Heart left ventricle (tissue), 16 donors: ENCODE data around the gene WBP1. TPM values are rescaled to one million over a fixed set of nuclear protein-coding genes. Genes with fewer than 3 reads are reported as not detected.
A peak's percentile ranks its signal among the peaks of the same experiment; 100 is the strongest.

ENCODE experiments used
- ATAC-seq, 4 donors: fragments of 200-7000 bp; cut with Tn5 transposase; one replicate each; pipeline ENCODE4 v1.9.1; 2020 to 2022; ENCODE audit warnings: moderate library complexity in 4 of 4, mild to moderate bottlenecking in 3 of 4, moderate number of reproducible peaks in 1 of 4
- DNase-seq, 5 donors: peaks; one replicate each; pipeline ENCODE4 v3.0.0-alpha.2; 2020
- H3K27ac ChIP-seq, 12 donors: fragments of 200-600 bp; sonication (generic) in 4 of 12; one replicate each; pipeline versions ENCODE4 v1.5.0 to v1.8.0; 2016 to 2022; ENCODE audit warnings: mild to moderate bottlenecking in 2 of 12
- H3K27me3 ChIP-seq, 9 donors: fragments of 200-600 bp; sonication (generic) in 2 of 9; one replicate each; pipeline versions ENCODE4 v1.5.1 to v1.8.0; 2016 to 2022; ENCODE audit warnings: mild to moderate bottlenecking in 3 of 9
- H3K36me3 ChIP-seq, 9 donors: fragments of 200-600 bp; sonication (generic) in 2 of 9; one replicate each; pipeline versions ENCODE4 v1.5.0 to v1.8.0; 2018 to 2022; ENCODE audit warnings: mild to moderate bottlenecking in 2 of 9
- H3K4me1 ChIP-seq, 12 donors: fragments of 200-600 bp; sonication (generic) in 4 of 12; one replicate each; pipeline versions ENCODE4 v1.5.0 to v1.8.0; 2016 to 2022; ENCODE audit warnings: mild to moderate bottlenecking in 3 of 12
- H3K4me3 ChIP-seq, 12 donors: fragments of 200-600 bp; sonication (generic) in 4 of 12; one replicate each; pipeline versions ENCODE4 v1.5.0 to v1.8.0; 2017 to 2022; ENCODE audit warnings: mild to moderate bottlenecking in 9 of 12, moderate library complexity in 4 of 12
- H3K9me3 ChIP-seq, 12 donors: fragments of 200-600 bp; sonication (generic) in 4 of 12; one replicate each; pipeline versions ENCODE4 v1.5.0 to v1.8.0; 2016 to 2022; ENCODE audit warnings: mild to moderate bottlenecking in 1 of 12
- CTCF ChIP-seq, 12 donors: fragments of 200-600 bp; sonication (generic) in 4 of 12; IDR thresholded peaks; one replicate each; pipeline versions ENCODE4 v1.5.0 to v1.8.0; 2018 to 2022; ENCODE audit warnings: antibody characterized with exemption in 12 of 12, mild to moderate bottlenecking in 5 of 12
- POLR2A ChIP-seq, 2 donors: fragments of 450-650 bp; IDR thresholded peaks; one replicate each; pipeline ENCODE4 v1.6.1; 2017; ENCODE audit warnings: antibody characterized with exemption in 2 of 2, mild to moderate bottlenecking in 2 of 2, moderate library complexity in 2 of 2
- WGBS, 4 donors: extraction: QIAGEN DNeasy Blood & Tissue Kit in 2 of 4; methylation state at CpG; one replicate each; pipeline versions ENCODE4 v1.1.5 to v1.1.7; 2013 to 2018; 5-methylcytosine and 5-hydroxymethylcytosine counted together
- intact Hi-C, 10 donors: fragments of 100-400 bp; cut with DNase I; formaldehyde crosslinking; loops; one replicate each; pipeline versions ENCODE4 v1.11.1 to v1.14.2; 2022
- polyA plus RNA-seq, 2 donors: library from polyadenylated mRNA; stranded (reverse); fragments of 200-250 nt; gene quantifications; one replicate each; pipeline ENCODE4 v1.2.3, GENCODE V29; 2013
- total RNA-seq, 9 donors: library from RNA; depleted of rRNA in 2 of 9; stranded (reverse); fragments of >200 nt in 2 of 9; fragmentation: NEBNext Ultra II Directional in 3 of 9; extraction: Animal tissue kit (Norgen Biotek cat#: 25700) in 3 of 9; gene quantifications; one replicate each; pipeline versions ENCODE4 v1.1.0 to v1.2.4, GENCODE V29; 2016 to 2023
- donor health status: ischemic (EF 13 %, LVEDD 7.1; RV severe dilation, severe dysfunction).
- donor health status: healthy with polysubstance abuse.
- donor health status: DM: no; HTN: yes; CAD: no.
- donor health status: DM: no; HTN: no; CAD: no.
- donor health status: ischemic (EF 25% LVEDD 6.9; RV normal size, moderate dysfunction).
- donor health status: ischemic (EF 25% LVEDD 5.7; RV mildly dilated, moderate dysfunction).
- donor health status: healthy.
- donor health status: DM: yes; HTN: yes; CAD: no.
- donor health status: ischemic (EF 35%, LVEDD 5.7; RV mildly dilated, moderate dysfunction).
- donor health status: nonischemic (EF 11% LVEDD 7.7; RV severe dilation, severe dysfunction).
- donor health status: DM: yes; HTN: yes; CAD: no.
- donor health status: PGD.
- donor health status: ischemic (EF 29% LVEDD 5.4; RV normal size, mild dysfunction).
- donor health status: nonischemic (EF 23%, LVEDD 6.1; RV moderate dilation, normal function).

Gene WBP1
- total and polyA plus RNA-seq, 11 donors: 29.0 to 58.4 (median 42.4) TPM

GRCh38 chr2:74414881-74415761, 43.1 kb upstream of the WBP1 start:
- no peaks in the 10 kb centered on the region for H3K27me3 ChIP-seq
- no peak for TF ChIP-seq POLR2A (IDR thresholded peaks at IDR 0.05)
- peak; percentile 23 to 69 (median 48) for TF ChIP-seq CTCF (IDR thresholded peaks at IDR 0.05)
- DNase-seq (peak; percentile 66 to 80 (median 69)), ATAC-seq (peak; percentile 51 to 81 (median 76))
- intact Hi-C loops: loop anchor here in 2 of 10 donors (1.0 to 5.0 kb wide), 3 partner anchors 24 to 586 kb away; partner anchors contain the start of genes INO80B (in 1 of the 2) and WBP1 (in 1 of the 2)
- H3K4me1 ChIP-seq: peaks cover 0 to 43% (median 20%) of the 10 kb centered on the region in 12 donors
- H3K27ac ChIP-seq: peak overlapping the region in 11 of 12 donors; percentile 36 to 83 (median 58)
- H3K4me3 ChIP-seq: peak overlapping the region; percentile 42 to 77 (median 65)
- no peaks in the 10 kb centered on the region for H3K36me3 ChIP-seq
- no peaks in the 10 kb centered on the region for H3K9me3 ChIP-seq
- 4 to 10% (median 8%) methylated on average over 38 to 66 of the region's 66 CpGs for WGBS, 4 donors

- peak overlapping the region; percentile 42 to 77 (median 65) for H3K4me3 ChIP-seq
- TF ChIP-seq CTCF (IDR thresholded peaks at IDR 0.05): no peak
- no peak for TF ChIP-seq POLR2A (IDR thresholded peaks at IDR 0.05)
- H3K4me1 ChIP-seq: peaks cover 0 to 48% (median 23%) of the 10 kb centered on the region in 12 donors
- peak overlapping the region in 8 of 12 donors; percentile 35 to 83 (median 63) for H3K27ac ChIP-seq
- H3K9me3 ChIP-seq: no peaks in the 10 kb centered on the region
- H3K27me3 ChIP-seq: no peaks in the 10 kb centered on the region
- DNase-seq: no peak
- intact Hi-C loops: loop anchor here in 2 of 10 donors (2.0 to 5.0 kb wide), 2 partner anchors 23 to 41 kb away; partner anchors contain the start of genes INO80B (in 1 of the 2) and WBP1 (in 1 of the 2)
- H3K36me3 ChIP-seq: no peaks in the 10 kb centered on the region
- 55 to 73% (median 59%) methylated on average over 34 to 35 of the region's 35 CpGs for WGBS, 4 donors
- ATAC-seq: peak in 1 of 4 donors; percentile 6
Observed at GRCh38 chr2:74415762-74416395, 42.4 kb upstream of the WBP1 start.

GRCh38 chr2:74416778-74417177, 41.5 kb upstream of the WBP1 start:
- ATAC-seq: no peak
- intact Hi-C loops: loop anchor here in 1 of 10 donors (5.0 kb wide), 1 partner anchor 41 kb away; the partner anchor contains the start of genes INO80B and WBP1

More at GRCh38 chr2:74416778-74417177, 41.5 kb upstream of the WBP1 start:
- Histone ChIP-seq H3K36me3 (no peaks in the 10 kb centered on the region), H3K27me3 (no peaks in the 10 kb centered on the region), H3K4me1 (peaks cover 0 to 53% (median 24%) of the 10 kb centered on the region in 12 donors), H3K4me3 (no peak overlapping the region), H3K27ac (no peak overlapping the region), H3K9me3 (no peaks in the 10 kb centered on the region)
- no peak for TF ChIP-seq POLR2A (IDR thresholded peaks at IDR 0.05)
- peak in 3 of 12 donors; percentile 4 to 12 (median 8) for TF ChIP-seq CTCF (IDR thresholded peaks at IDR 0.05)
- no peak for DNase-seq
- 65 to 76% (median 70%) methylated on average over 3 of the region's 3 CpGs for WGBS, 4 donors
